KMS-11 (cell line): ENCODE measurements around the gene CASP9.
"Not testable (repeated sequence)": the region's sequence is repeated elsewhere in the genome, so short reads cannot be mapped to it uniquely, and the experiment has no call there.

ENCODE experiments used
- H2AFZ ChIP-seq: fragments of 200-600 bp; sonication (generic); 2 replicates; pipeline ENCODE4 v1.6.1; 2016; ENCODE audit warnings: antibody characterized with exemption, mixed run types, low read depth
- H3K27ac ChIP-seq: fragments of 200-600 bp; sonication (generic); 2 replicates; pipeline ENCODE4 v1.6.1; 2016; ENCODE audit warnings: mild to moderate bottlenecking, mixed run types
- H3K27me3 ChIP-seq: fragments of 200-600 bp; sonication (generic); 2 replicates; pipeline ENCODE4 v1.6.1; 2017; ENCODE audit warnings: mild to moderate bottlenecking, low read depth, mixed run types, moderate library complexity; ENCODE audit not compliant: insufficient read depth
- H3K36me3 ChIP-seq: fragments of 200-600 bp; sonication (generic); 2 replicates; pipeline ENCODE4 v1.6.1; 2017; ENCODE audit warnings: mild to moderate bottlenecking, mixed run types; ENCODE audit not compliant: insufficient read depth
- H3K4me1 ChIP-seq: fragments of 200-600 bp; sonication (generic); 2 replicates; pipeline ENCODE4 v1.6.1; 2016; ENCODE audit warnings: mild to moderate bottlenecking, low read depth, mixed run types; ENCODE audit not compliant: poor library complexity, severe bottlenecking
- H3K4me2 ChIP-seq: fragments of 200-600 bp; sonication (generic); 2 replicates; pipeline ENCODE4 v1.7.0; 2016; ENCODE audit warnings: mild to moderate bottlenecking, mixed run types
- H3K4me3 ChIP-seq: fragments of 200-600 bp; sonication (generic); IDR thresholded peaks from 2 replicates; pipeline ENCODE4 v1.6.1; 2017; ENCODE audit warnings: low read depth, low read length, mixed read lengths; ENCODE audit not compliant: insufficient read depth
- H3K79me2 ChIP-seq: fragments of 200-600 bp; sonication (generic); 2 replicates; pipeline ENCODE4 v1.6.1; 2016; ENCODE audit warnings: low read depth, mixed run types; ENCODE audit not compliant: insufficient read depth
- H3K9ac ChIP-seq: fragments of 200-600 bp; sonication (generic); 2 replicates; pipeline ENCODE4 v1.6.1; 2016; ENCODE audit warnings: mild to moderate bottlenecking, mixed run types
- H4K20me1 ChIP-seq: fragments of 200-600 bp; sonication (generic); 2 replicates; pipeline ENCODE4 v1.6.1; 2016; ENCODE audit warnings: mild to moderate bottlenecking, mixed run types; ENCODE audit not compliant: insufficient read depth
- CTCF ChIP-seq: fragments of 200-600 bp; sonication (generic); conservative IDR thresholded peaks from 2 replicates; pipeline ENCODE4 v1.6.1; 2017; ENCODE audit warnings: low read depth, mild to moderate bottlenecking, antibody characterized with exemption, low read length, moderate library complexity, mixed read lengths

CASP9 gene

GRCh38 chr1:15485636-15486035, 38.4 kb downstream of the CASP9 start:
- TF ChIP-seq CTCF: no peak
- Histone ChIP-seq H4K20me1 (no peaks in the 10 kb centered on the region), H2AFZ (no peak overlapping the region), H3K4me1 (no peaks in the 10 kb centered on the region), H3K4me2 (no peak overlapping the region), H3K36me3 (no peaks in the 10 kb centered on the region), H3K27ac (no peak overlapping the region), H3K4me3 (no peak overlapping the region), H3K27me3 (no peaks in the 10 kb centered on the region), H3K79me2 (no peaks in the 10 kb centered on the region), H3K9ac (no peak overlapping the region)

GRCh38 chr1:15484443-15484842, 39.6 kb downstream of the CASP9 start:
- H4K20me1 ChIP-seq, H2AFZ ChIP-seq, H3K79me2 ChIP-seq, H3K4me3 ChIP-seq, H3K36me3 ChIP-seq, H3K4me1 ChIP-seq, H3K27me3 ChIP-seq, H3K9ac ChIP-seq, H3K27ac ChIP-seq, H3K4me2 ChIP-seq: not testable (repeated sequence)

GRCh38 chr1:15483971-15484370, 40.0 kb downstream of the CASP9 start:
- Histone ChIP-seq H3K27ac (no peak overlapping the region), H3K27me3 (no peaks in the 10 kb centered on the region)
- no peak for TF ChIP-seq CTCF

GRCh38 chr1:15482983-15483543, 41.0 kb downstream of the CASP9 start:
- H2AFZ ChIP-seq, H3K4me1 ChIP-seq, H3K79me2 ChIP-seq, H3K4me3 ChIP-seq, H3K9ac ChIP-seq, H3K4me2 ChIP-seq, H3K27me3 ChIP-seq, H3K27ac ChIP-seq, H3K36me3 ChIP-seq, H4K20me1 ChIP-seq: not testable (repeated sequence)

More at GRCh38 chr1:15483971-15484370, 40.0 kb downstream of the CASP9 start:
- Histone ChIP-seq H3K9ac (no peak overlapping the region), H3K79me2 (no peaks in the 10 kb centered on the region), H3K4me1 (no peaks in the 10 kb centered on the region), H4K20me1 (no peaks in the 10 kb centered on the region), H2AFZ (no peak overlapping the region), H3K4me2 (no peak overlapping the region), H3K36me3 (no peaks in the 10 kb centered on the region), H3K4me3 (no peak overlapping the region)

GRCh38 chr1:15482455-15482854, 41.6 kb downstream of the CASP9 start:
- not testable (repeated sequence) for H3K4me3 ChIP-seq, H3K9ac ChIP-seq, H3K4me1 ChIP-seq, H3K36me3 ChIP-seq, H3K27ac ChIP-seq, H3K79me2 ChIP-seq, H3K27me3 ChIP-seq, H3K4me2 ChIP-seq, H4K20me1 ChIP-seq, H2AFZ ChIP-seq

GRCh38 chr1:15479654-15480347, 44.2 kb downstream of the CASP9 start:
- no peak overlapping the region for H3K4me3 ChIP-seq
- H3K4me2 ChIP-seq: no peak overlapping the region
- TF ChIP-seq CTCF: no peak
- no peaks in the 10 kb centered on the region for H3K79me2 ChIP-seq
- no peaks in the 10 kb centered on the region for H4K20me1 ChIP-seq
- no peak overlapping the region for H2AFZ ChIP-seq
- no peaks in the 10 kb centered on the region for H3K27me3 ChIP-seq
- H3K27ac ChIP-seq: no peak overlapping the region
- no peaks in the 10 kb centered on the region for H3K36me3 ChIP-seq
- no peak overlapping the region for H3K9ac ChIP-seq
- no peaks in the 10 kb centered on the region for H3K4me1 ChIP-seq
